RWPE2 (cell line): Measurements from ENCODE around the gene EFCAB5.

Experiments
- ATAC-seq: fragments of 200-7000 bp; cut with Tn5 transposase; 3 replicates; pipeline ENCODE4 v1.9.1; 2021; ENCODE audit warnings: low read depth
- DNase-seq: peaks from one replicate; pipeline ENCODE4 v3.0.0-alpha.2; 2020; ENCODE audit warnings: low spot score
- H3K27ac ChIP-seq: fragments of 450-650 bp; 2 replicates; pipeline ENCODE4 v1.5.1; 2017; ENCODE audit warnings: mild to moderate bottlenecking; ENCODE audit not compliant: poor library complexity, severe bottlenecking
- H3K27me3 ChIP-seq: fragments of 250-450 bp; sonication (Bioruptor Pico); 2 replicates; pipeline ENCODE4 v1.5.1; 2021; ENCODE audit warnings: mild to moderate bottlenecking, moderate library complexity; ENCODE audit not compliant: insufficient read depth, poor library complexity, severe bottlenecking
- H3K36me3 ChIP-seq: fragments of 250-450 bp; sonication (Bioruptor Pico); 2 replicates; pipeline ENCODE4 v1.5.1; 2020; ENCODE audit warnings: low read depth, mild to moderate bottlenecking, moderate library complexity
- H3K4me1 ChIP-seq: fragments of 250-450 bp; sonication (Bioruptor Pico); 2 replicates; pipeline ENCODE4 v1.5.1; 2021; ENCODE audit warnings: mild to moderate bottlenecking, moderate library complexity; ENCODE audit not compliant: insufficient read depth, poor library complexity, severe bottlenecking
- H3K4me3 ChIP-seq: fragments of 250-450 bp; sonication (Bioruptor Pico); 2 replicates; pipeline ENCODE4 v1.5.1; 2021; ENCODE audit warnings: mild to moderate bottlenecking, moderate library complexity; ENCODE audit not compliant: severe bottlenecking
- H3K9me3 ChIP-seq: fragments of 250-450 bp; sonication (Bioruptor Pico); 2 replicates; pipeline ENCODE4 v1.5.1; 2021; ENCODE audit warnings: mild to moderate bottlenecking, moderate library complexity; ENCODE audit not compliant: severe bottlenecking
- CTCF ChIP-seq: fragments of 450-650 bp; IDR thresholded peaks from one replicate; pipeline ENCODE4 v1.5.1; 2017; ENCODE audit warnings: mild to moderate bottlenecking, moderate library complexity; ENCODE audit not compliant: poor library complexity, severe bottlenecking

Gene EFCAB5

GRCh38 chr17:29968271-29968670, 26.8 kb downstream of the EFCAB5 start:
- no peak for TF ChIP-seq CTCF
- H3K27me3 ChIP-seq, result no peaks in the 10 kb centered on the region
- H3K9me3 ChIP-seq, result no peaks in the 10 kb centered on the region
- H3K36me3 ChIP-seq, result no peaks in the 10 kb centered on the region
- H3K27ac ChIP-seq, result no peak overlapping the region
- ATAC-seq (no peak), DNase-seq (no peak)
- H3K4me3 ChIP-seq, result no peak overlapping the region
- H3K4me1 ChIP-seq, result no peaks in the 10 kb centered on the region

GRCh38 chr17:29972277-29972676, 30.8 kb downstream of the EFCAB5 start:
- Histone ChIP-seq H3K27me3 (no peaks in the 10 kb centered on the region), H3K27ac (no peak overlapping the region), H3K4me3 (no peak overlapping the region), H3K36me3 (no peaks in the 10 kb centered on the region), H3K9me3 (no peaks in the 10 kb centered on the region), H3K4me1 (no peaks in the 10 kb centered on the region)
- no peak for TF ChIP-seq CTCF
- no peak for DNase-seq
- no peak for ATAC-seq

GRCh38 chr17:29973005-29973404, 31.6 kb downstream of the EFCAB5 start:
- Histone ChIP-seq H3K4me1 (no peaks in the 10 kb centered on the region), H3K36me3 (no peaks in the 10 kb centered on the region), H3K4me3 (no peak overlapping the region), H3K27ac (no peak overlapping the region), H3K9me3 (no peaks in the 10 kb centered on the region), H3K27me3 (no peaks in the 10 kb centered on the region)
- no peak for TF ChIP-seq CTCF
- ATAC-seq (no peak), DNase-seq (no peak)

GRCh38 chr17:29977836-29978235, 36.4 kb downstream of the EFCAB5 start:
- 0 out of 3 replicates have a peak, but pooled peaks have one; percentile 29 for ATAC-seq
- Histone ChIP-seq H3K27ac (no peak overlapping the region), H3K36me3 (no peaks in the 10 kb centered on the region), H3K4me3 (no peak overlapping the region), H3K9me3 (no peaks in the 10 kb centered on the region), H3K4me1 (no peaks in the 10 kb centered on the region), H3K27me3 (no peaks in the 10 kb centered on the region)
- DNase-seq, result no peak
- no peak for TF ChIP-seq CTCF

GRCh38 chr17:29980261-29980660, 38.8 kb downstream of the EFCAB5 start:
- DNase-seq (no peak), ATAC-seq (no peak)
- no peaks in the 10 kb centered on the region for H3K36me3 ChIP-seq
- H3K27me3 ChIP-seq, result no peaks in the 10 kb centered on the region
- H3K9me3 ChIP-seq, result no peaks in the 10 kb centered on the region
- no peaks in the 10 kb centered on the region for H3K4me1 ChIP-seq
- no peak overlapping the region for H3K27ac ChIP-seq
- no peak for TF ChIP-seq CTCF
- no peak overlapping the region for H3K4me3 ChIP-seq
